Progenitor cell of endocrine pancreas (in vitro differentiated cells): ENCODE measurements around the gene GSE1. TPM values are rescaled to one million over a fixed set of nuclear protein-coding genes. Genes with fewer than 3 reads are reported as not detected.

Source experiments
- DNase-seq: peaks from one replicate; pipeline ENCODE4 v3.0.0; 2021; ENCODE audit warnings: low spot score; ENCODE audit not compliant: unreplicated experiment
- H3K27ac Mint-ChIP-seq: 2 replicates; pipeline ENCODE4 v1.8.0; 2021; ENCODE audit warnings: mild to moderate bottlenecking, moderate library complexity, mixed read lengths
- H3K27me3 Mint-ChIP-seq: 2 replicates; pipeline ENCODE4 v1.8.0; 2021; ENCODE audit warnings: mixed read lengths
- H3K36me3 Mint-ChIP-seq: 2 replicates; pipeline ENCODE4 v1.8.0; 2022; ENCODE audit warnings: mixed read lengths; ENCODE audit not compliant: insufficient read depth
- H3K4me1 Mint-ChIP-seq: 2 replicates; pipeline ENCODE4 v1.8.0; 2021; ENCODE audit warnings: low read depth, mixed read lengths
- H3K4me3 Mint-ChIP-seq: 2 replicates; pipeline ENCODE4 v1.8.0; 2021; ENCODE audit warnings: low read depth, mild to moderate bottlenecking, moderate library complexity, mixed read lengths
- H3K9me3 Mint-ChIP-seq: 2 replicates; pipeline ENCODE4 v1.8.0; 2021; ENCODE audit warnings: low read depth, mixed read lengths
- CTCF ChIP-seq: fragments of 200-600 bp; sonication (generic); IDR thresholded peaks from one replicate; pipeline ENCODE4 v1.5.0; 2021; ENCODE audit warnings: antibody characterized with exemption, mild to moderate bottlenecking; ENCODE audit not compliant: unreplicated experiment
- total RNA-seq: library from RNA; stranded (reverse); gene quantifications from 2 replicates; pipeline ENCODE4 v1.2.1, GENCODE V29; 2021

GSE1 gene
- total RNA-seq, 1 donor from 2014 or later = 136 TPM

DNA sequence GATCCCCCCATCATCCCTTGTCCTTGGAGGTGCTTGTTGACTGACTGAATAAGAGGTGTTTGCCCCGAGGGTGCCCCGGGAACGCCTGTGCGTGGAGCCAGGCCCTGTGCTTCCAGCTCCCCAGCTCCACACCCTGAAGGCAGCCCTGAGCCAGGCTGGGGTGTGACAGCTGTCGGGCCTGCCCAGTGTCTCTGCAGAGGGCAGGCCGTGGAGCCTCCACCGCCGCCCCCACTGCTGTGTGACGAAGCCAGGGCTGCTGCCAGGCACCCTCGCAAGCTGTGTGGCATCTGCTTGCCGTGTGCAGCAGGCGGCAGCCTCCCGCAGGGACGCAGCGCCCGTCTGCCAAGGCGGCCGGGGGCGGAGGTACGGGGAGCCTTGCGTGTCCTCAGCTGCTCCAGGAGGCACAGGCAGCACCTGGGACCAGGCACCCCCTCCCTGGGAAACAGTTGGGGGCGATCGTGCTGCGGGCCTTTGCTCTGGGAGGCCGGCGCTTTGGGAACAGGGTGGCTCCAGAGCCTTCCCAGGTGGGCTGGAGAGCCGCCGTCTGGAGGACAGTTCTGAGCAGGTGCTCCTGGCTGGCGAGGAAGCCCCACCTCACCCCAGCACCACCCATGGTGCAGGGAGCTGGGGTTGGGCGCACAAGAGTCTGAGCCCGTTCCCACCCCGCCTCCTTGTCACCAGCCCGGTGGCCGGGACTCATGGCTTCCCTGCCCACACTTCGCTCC is 26.6 kb downstream of the GSE1 start:
- Mint-ChIP-seq H3K36me3 (no peaks in the 10 kb centered on the region), H3K27me3 (no peaks in the 10 kb centered on the region), H3K9me3 (no peaks in the 10 kb centered on the region), H3K4me1 (peaks cover 4% of the 10 kb centered on the region), H3K27ac (peak overlapping the region; percentile 29), H3K4me3 (no peak overlapping the region)
- TF ChIP-seq CTCF = no peak
- DNase-seq = no peak

DNA sequence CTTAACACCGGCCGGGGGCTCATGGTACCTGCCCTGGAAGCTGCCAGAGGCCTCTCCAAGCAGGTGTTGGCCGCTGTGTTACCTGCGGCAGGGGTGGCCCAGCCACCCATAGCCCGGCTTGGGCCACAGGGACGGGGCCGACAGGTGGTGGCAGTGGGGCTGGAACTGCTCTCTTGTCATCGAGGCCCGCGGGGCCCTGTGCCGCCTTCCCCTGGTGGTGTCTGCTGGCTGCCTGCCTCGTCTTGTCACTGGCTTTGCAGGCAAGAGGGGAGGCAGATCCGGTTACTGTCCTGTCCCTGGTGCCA is 27.1 kb downstream of the GSE1 start:
- no peaks in the 10 kb centered on the region for H3K36me3 Mint-ChIP-seq
- no peak overlapping the region for H3K4me3 Mint-ChIP-seq
- peaks cover 7% of the 10 kb centered on the region for H3K4me1 Mint-ChIP-seq
- H3K9me3 Mint-ChIP-seq = no peaks in the 10 kb centered on the region
- no peak overlapping the region for H3K27ac Mint-ChIP-seq
- H3K27me3 Mint-ChIP-seq = no peaks in the 10 kb centered on the region
- TF ChIP-seq CTCF = no peak
- DNase-seq = no peak

- no peak for DNase-seq
- H3K9me3 Mint-ChIP-seq = no peaks in the 10 kb centered on the region
- no peak overlapping the region for H3K4me3 Mint-ChIP-seq
- no peak for TF ChIP-seq CTCF
- H3K36me3 Mint-ChIP-seq = no peaks in the 10 kb centered on the region
- peaks cover 7% of the 10 kb centered on the region for H3K4me1 Mint-ChIP-seq
- H3K27ac Mint-ChIP-seq = no peak overlapping the region
- no peaks in the 10 kb centered on the region for H3K27me3 Mint-ChIP-seq
These were observed 27.5 kb downstream of the GSE1 start for GRCh38 chr16:85640585-85640984.

- H3K27me3 Mint-ChIP-seq = no peaks in the 10 kb centered on the region
- peak overlapping the region; percentile 56 for H3K27ac Mint-ChIP-seq
- H3K36me3 Mint-ChIP-seq = no peaks in the 10 kb centered on the region
- H3K4me1 Mint-ChIP-seq = peaks cover 9% of the 10 kb centered on the region
- no peak for DNase-seq
- no peak for TF ChIP-seq CTCF
- no peaks in the 10 kb centered on the region for H3K9me3 Mint-ChIP-seq
- H3K4me3 Mint-ChIP-seq = no peak overlapping the region
These were observed 28.2 kb downstream of the GSE1 start for GRCh38 chr16:85641305-85641704.

GRCh38 chr16:85641776-85642176 is 28.7 kb downstream of the GSE1 start:
- Mint-ChIP-seq H3K4me3 (no peak overlapping the region), H3K27ac (no peak overlapping the region), H3K9me3 (no peaks in the 10 kb centered on the region), H3K4me1 (peaks cover 9% of the 10 kb centered on the region), H3K36me3 (no peaks in the 10 kb centered on the region), H3K27me3 (no peaks in the 10 kb centered on the region)
- TF ChIP-seq CTCF = no peak
- DNase-seq = no peak
